ENCODE data around the gene LRFN5. TPM values are rescaled to one million over a fixed set of nuclear protein-coding genes. Genes with fewer than 3 reads are reported as not detected.

The LRFN5 gene
- total RNA-seq, 1 experiment from 2014 or later: 1.3 TPM

- H2BK15ac ChIP-seq (ENCODE audit: low read depth, low read length): no peak overlapping the region
- peaks cover 55% of the 10 kb centered on the region for H3K27me3 Mint-ChIP-seq (ENCODE audit: low read depth)
- peak overlapping the region; percentile 83 for H2AFZ ChIP-seq (ENCODE audit: low read length)
- H3K27ac ChIP-seq (ENCODE audit: insufficient read length, low read depth, low read length): no peak overlapping the region
- peak; percentile 79 for DNase-seq
- H3K4me3 Mint-ChIP-seq: peak overlapping the region; percentile 85 to 87
- no peaks in the 10 kb centered on the region; the same call in 1 of the 2 replicates for H3K4me1 ChIP-seq (ENCODE audit: insufficient read depth, low read length)
- no peaks in the 10 kb centered on the region; a peak in 1 of 5 replicates for H3K9me3 Mint-ChIP-seq
- no peak overlapping the region for H4K91ac ChIP-seq (ENCODE audit: insufficient read length, low read depth, low read length)
- H2BK20ac ChIP-seq (ENCODE audit: low read depth, low read length, poor library complexity, severe bottlenecking): no peak overlapping the region
- H3K9ac ChIP-seq (ENCODE audit: extremely low read depth, insufficient read length, low read length): peak overlapping the region; percentile 64
- no peak overlapping the region for H2BK5ac ChIP-seq (ENCODE audit: insufficient read length, low read length)
- H3K79me1 ChIP-seq (ENCODE audit: insufficient read depth, low read depth, low read length, poor library complexity, severe bottlenecking): no peaks in the 10 kb centered on the region
- H3K9me3 ChIP-seq (ENCODE audit: control insufficient read depth, low read depth, low read length): no peaks in the 10 kb centered on the region
- H3K79me2 ChIP-seq (ENCODE audit: insufficient read depth, low read length): no peaks in the 10 kb centered on the region
- WGBS (ENCODE audit: extremely low coverage, insufficient read length, low lambda C conversion rate): no CpG with 5 or more reads among the region's 29 CpGs
- H3K23ac ChIP-seq (ENCODE audit: insufficient read length, low read depth, low read length): no peak overlapping the region
- peak overlapping the region; percentile 74 for H3K14ac ChIP-seq (ENCODE audit: insufficient read depth, low read length)
- TF ChIP-seq, protein P1, sequence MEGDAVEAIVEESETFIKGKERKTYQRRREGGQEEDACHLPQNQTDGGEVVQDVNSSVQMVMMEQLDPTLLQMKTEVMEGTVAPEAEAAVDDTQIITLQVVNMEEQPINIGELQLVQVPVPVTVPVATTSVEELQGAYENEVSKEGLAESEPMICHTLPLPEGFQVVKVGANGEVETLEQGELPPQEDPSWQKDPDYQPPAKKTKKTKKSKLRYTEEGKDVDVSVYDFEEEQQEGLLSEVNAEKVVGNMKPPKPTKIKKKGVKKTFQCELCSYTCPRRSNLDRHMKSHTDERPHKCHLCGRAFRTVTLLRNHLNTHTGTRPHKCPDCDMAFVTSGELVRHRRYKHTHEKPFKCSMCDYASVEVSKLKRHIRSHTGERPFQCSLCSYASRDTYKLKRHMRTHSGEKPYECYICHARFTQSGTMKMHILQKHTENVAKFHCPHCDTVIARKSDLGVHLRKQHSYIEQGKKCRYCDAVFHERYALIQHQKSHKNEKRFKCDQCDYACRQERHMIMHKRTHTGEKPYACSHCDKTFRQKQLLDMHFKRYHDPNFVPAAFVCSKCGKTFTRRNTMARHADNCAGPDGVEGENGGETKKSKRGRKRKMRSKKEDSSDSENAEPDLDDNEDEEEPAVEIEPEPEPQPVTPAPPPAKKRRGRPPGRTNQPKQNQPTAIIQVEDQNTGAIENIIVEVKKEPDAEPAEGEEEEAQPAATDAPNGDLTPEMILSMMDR (conservative IDR thresholded peaks at IDR 0.05): no peak
- H3K36me3 Mint-ChIP-seq (ENCODE audit: insufficient read depth in 1 of 3, low read depth in 3 of 3): peaks cover 0 to 2% (median 0%) of the 10 kb centered on the region in 3 experiments; a peak in 1 of 7 replicates
- H3K4ac ChIP-seq (ENCODE audit: low read depth, low read length): no peak overlapping the region
- peak overlapping the region; percentile 14 for H3K18ac ChIP-seq (ENCODE audit: insufficient read length, low read depth, low read length)
- peaks cover 50 to 54% of the 10 kb centered on the region in 2 experiments for H3K4me1 Mint-ChIP-seq
- H3K27ac Mint-ChIP-seq: peak overlapping the region in 1 of 3 experiments; percentile 69; a peak in 1 of 7 replicates
- H3K27me3 ChIP-seq (ENCODE audit: insufficient read depth, low read length): peaks cover 22% of the 10 kb centered on the region
- H2BK120ac ChIP-seq (ENCODE audit: low read depth, low read length, poor library complexity, severe bottlenecking): no peak overlapping the region
- no peak overlapping the region for H2AK5ac ChIP-seq (ENCODE audit: insufficient read length, low read length)
- H3K56ac ChIP-seq (ENCODE audit: insufficient read length, low read depth, low read length): no peak overlapping the region
- H3T11ph ChIP-seq (ENCODE audit: low read length): no peak overlapping the region
- H4K20me1 ChIP-seq (ENCODE audit: control insufficient read depth, insufficient read depth, insufficient read length): no peaks in the 10 kb centered on the region
- H4K5ac ChIP-seq (ENCODE audit: insufficient read length, low read depth, low read length): no peak overlapping the region
- peak overlapping the region; percentile 97 for H3K4me2 ChIP-seq (ENCODE audit: insufficient read depth, insufficient read length, low read length)
- no peak overlapping the region for H2BK12ac ChIP-seq (ENCODE audit: insufficient read length, low read depth, low read length)
- H3K23me2 ChIP-seq (ENCODE audit: insufficient read length, low read depth, low read length, poor library complexity, severe bottlenecking): peaks cover 48% of the 10 kb centered on the region
- H4K8ac ChIP-seq (replicated peaks; ENCODE audit: insufficient read length, low read depth, low read length): no peak overlapping the region
These were observed 1.8 kb upstream of the LRFN5 start for GRCh38 chr14:41604721-41605531.
